OCI-LY7 (cell line): ENCODE data around the gene SPEN. TPM values are rescaled to one million over a fixed set of nuclear protein-coding genes. Genes with fewer than 3 reads are reported as not detected.

Experiments
- BruUV-seq: library from RNA; stranded (reverse); fragments of 400-500 nt; replicated peaks from 2 replicates; lab custom pipeline; 2021; lab: Mats Ljungman, UMichigan
- CTCF ChIA-PET: fragments of 300-600 bp; sonication (Branson Sonifier 250); formaldehyde crosslinking; loops from one replicate; lab custom pipeline; 2022; ENCODE audit warnings: antibody characterized with exemption; ENCODE audit not compliant: unreplicated experiment; lab: Charles Lee
- POLR2A ChIA-PET: fragments of 300-600 bp; sonication (Branson Sonifier 250); formaldehyde crosslinking; loops from one replicate; lab custom pipeline; 2022; ENCODE audit warnings: antibody characterized with exemption; lab: Charles Lee
- DNase-seq: peaks from one replicate; pipeline ENCODE4 v3.0.0-alpha.2; 2015; ENCODE audit warnings: low spot score
- H2AFZ ChIP-seq: fragments of 200-600 bp; sonication (generic), shearing (Covaris generic); 2 replicates; pipeline ENCODE4 v1.6.1; 2014; ENCODE audit warnings: mild to moderate bottlenecking, antibody characterized with exemption, low read length, moderate library complexity
- H3K27ac ChIP-seq: fragments of 200-600 bp; sonication (generic); 2 replicates; pipeline ENCODE4 v1.5.1; 2014; ENCODE audit warnings: mixed run types, low read depth, mild to moderate bottlenecking, moderate library complexity, low read length, inconsistent platforms; ENCODE audit not compliant: poor library complexity, severe bottlenecking
- H3K36me3 ChIP-seq: fragments of 200-600 bp; sonication (generic); 2 replicates; pipeline ENCODE4 v1.6.1; 2014; ENCODE audit warnings: mild to moderate bottlenecking, antibody characterized with exemption, low read length, moderate library complexity, mixed read lengths; ENCODE audit not compliant: insufficient read depth
- H3K4me1 ChIP-seq: fragments of 200-600 bp; sonication (generic); 2 replicates; pipeline ENCODE4 v1.5.1; 2014; ENCODE audit warnings: mild to moderate bottlenecking, low read length; ENCODE audit not compliant: insufficient read depth, poor library complexity, severe bottlenecking
- H3K4me2 ChIP-seq: fragments of 200-600 bp; sonication (generic); 2 replicates; pipeline ENCODE4 v1.6.1; 2014; ENCODE audit warnings: mild to moderate bottlenecking, low read length
- H3K4me3 ChIP-seq: fragments of 200-600 bp; sonication (generic); 2 replicates; pipeline ENCODE4 v1.5.1; 2014; ENCODE audit warnings: mild to moderate bottlenecking, low read depth, low read length; ENCODE audit not compliant: poor library complexity, severe bottlenecking
- H3K79me2 ChIP-seq: fragments of 200-600 bp; sonication (generic); 2 replicates; pipeline ENCODE4 v1.6.1; 2016; ENCODE audit warnings: low read depth, mild to moderate bottlenecking, low read length, moderate library complexity, mixed read lengths; ENCODE audit not compliant: insufficient read depth
- H3K9me2 ChIP-seq: fragments of 200-600 bp; sonication (generic); 2 replicates; pipeline ENCODE4 v1.6.1; 2016; ENCODE audit warnings: mild to moderate bottlenecking, low read length, mixed read lengths; ENCODE audit not compliant: insufficient read depth
- H3K9me3 ChIP-seq: fragments of 200-600 bp; sonication (generic); 2 replicates; pipeline ENCODE4 v1.6.1; 2014; ENCODE audit warnings: mild to moderate bottlenecking, mixed run types, low read length, mixed read lengths
- H4K20me1 ChIP-seq: fragments of 200-600 bp; sonication (generic); 2 replicates; pipeline ENCODE4 v1.6.1; 2014; ENCODE audit warnings: mild to moderate bottlenecking, antibody characterized with exemption, low read length, moderate library complexity, mixed read lengths; ENCODE audit not compliant: insufficient read depth
- EZH2phosphoT487 ChIP-seq: fragments of 200-600 bp; sonication (generic); IDR thresholded peaks from 2 replicates; pipeline ENCODE4 v1.6.1; 2018; ENCODE audit warnings: low read depth, borderline replicate concordance, mild to moderate bottlenecking, mixed run types, antibody characterized with exemption, low read length, moderate library complexity, mixed read lengths
- intact Hi-C: fragments of 100-400 bp; cut with micrococcal nuclease; formaldehyde crosslinking; loops from one replicate; pipeline ENCODE4 v1.10.0; 2022; ENCODE audit not compliant: unreplicated experiment
- total RNA-seq, 2 experiments: library from RNA; depleted of rRNA in 1 of 2; stranded (reverse); fragments of >200 nt in 1 of 2; shearing (Covaris generic) in 1 of 2; gene quantifications; 2 replicates each; pipeline ENCODE4 v1.2.3, GENCODE V29; 2014 to 2022
- TF ChIP-seq, protein P1 (sequence below): fragments of 200-600 bp; sonication (generic); conservative IDR thresholded peaks from 2 replicates; pipeline ENCODE4 v1.5.1; 2014; ENCODE audit warnings: mild to moderate bottlenecking, antibody characterized with exemption, low read length, moderate library complexity, mixed read lengths

The SPEN gene
- total RNA-seq, 2 experiments from 2014 or later, result 40.7 to 87.1 TPM

DNA sequence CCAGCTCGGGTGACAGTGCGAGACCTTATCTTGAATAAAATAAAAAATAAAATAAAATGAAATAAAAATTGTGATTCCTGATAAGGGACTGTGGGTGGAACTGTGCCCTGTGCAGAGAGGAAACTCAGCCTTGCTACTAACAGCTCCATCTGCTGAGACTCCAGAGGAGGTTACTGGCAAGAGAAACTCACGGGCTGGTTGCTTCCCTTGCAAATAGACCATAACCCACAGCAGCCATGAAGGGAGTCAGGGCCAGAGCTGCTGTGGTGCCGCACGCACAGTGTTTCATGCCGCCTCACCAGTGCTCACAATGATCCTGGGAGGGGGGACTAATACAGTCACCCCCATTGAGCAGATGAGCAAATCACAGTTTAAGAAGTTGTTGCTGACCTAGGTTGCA, 114.7 kb downstream of the SPEN start:
- Histone ChIP-seq H3K36me3 (peaks cover 47% of the 10 kb centered on the region), H2AFZ (no peak overlapping the region), H4K20me1 (peaks cover 22% of the 10 kb centered on the region), H3K4me3 (no peak overlapping the region), H3K4me1 (peaks cover 37% of the 10 kb centered on the region), H3K79me2 (peaks cover 27% of the 10 kb centered on the region; the same call in 1 of the 2 replicates), H3K9me2 (no peaks in the 10 kb centered on the region), H3K27ac (no peak overlapping the region), H3K4me2 (no peak overlapping the region), H3K9me3 (no peaks in the 10 kb centered on the region)
- no TSS peak for BruUV-seq
- POLR2A ChIA-PET, result no interaction called here
- intact Hi-C loops, result no loop called here
- TF ChIP-seq, protein P1, sequence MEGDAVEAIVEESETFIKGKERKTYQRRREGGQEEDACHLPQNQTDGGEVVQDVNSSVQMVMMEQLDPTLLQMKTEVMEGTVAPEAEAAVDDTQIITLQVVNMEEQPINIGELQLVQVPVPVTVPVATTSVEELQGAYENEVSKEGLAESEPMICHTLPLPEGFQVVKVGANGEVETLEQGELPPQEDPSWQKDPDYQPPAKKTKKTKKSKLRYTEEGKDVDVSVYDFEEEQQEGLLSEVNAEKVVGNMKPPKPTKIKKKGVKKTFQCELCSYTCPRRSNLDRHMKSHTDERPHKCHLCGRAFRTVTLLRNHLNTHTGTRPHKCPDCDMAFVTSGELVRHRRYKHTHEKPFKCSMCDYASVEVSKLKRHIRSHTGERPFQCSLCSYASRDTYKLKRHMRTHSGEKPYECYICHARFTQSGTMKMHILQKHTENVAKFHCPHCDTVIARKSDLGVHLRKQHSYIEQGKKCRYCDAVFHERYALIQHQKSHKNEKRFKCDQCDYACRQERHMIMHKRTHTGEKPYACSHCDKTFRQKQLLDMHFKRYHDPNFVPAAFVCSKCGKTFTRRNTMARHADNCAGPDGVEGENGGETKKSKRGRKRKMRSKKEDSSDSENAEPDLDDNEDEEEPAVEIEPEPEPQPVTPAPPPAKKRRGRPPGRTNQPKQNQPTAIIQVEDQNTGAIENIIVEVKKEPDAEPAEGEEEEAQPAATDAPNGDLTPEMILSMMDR, result no peak
- CTCF ChIA-PET, result no interaction called here
- no peak for DNase-seq

DNA sequence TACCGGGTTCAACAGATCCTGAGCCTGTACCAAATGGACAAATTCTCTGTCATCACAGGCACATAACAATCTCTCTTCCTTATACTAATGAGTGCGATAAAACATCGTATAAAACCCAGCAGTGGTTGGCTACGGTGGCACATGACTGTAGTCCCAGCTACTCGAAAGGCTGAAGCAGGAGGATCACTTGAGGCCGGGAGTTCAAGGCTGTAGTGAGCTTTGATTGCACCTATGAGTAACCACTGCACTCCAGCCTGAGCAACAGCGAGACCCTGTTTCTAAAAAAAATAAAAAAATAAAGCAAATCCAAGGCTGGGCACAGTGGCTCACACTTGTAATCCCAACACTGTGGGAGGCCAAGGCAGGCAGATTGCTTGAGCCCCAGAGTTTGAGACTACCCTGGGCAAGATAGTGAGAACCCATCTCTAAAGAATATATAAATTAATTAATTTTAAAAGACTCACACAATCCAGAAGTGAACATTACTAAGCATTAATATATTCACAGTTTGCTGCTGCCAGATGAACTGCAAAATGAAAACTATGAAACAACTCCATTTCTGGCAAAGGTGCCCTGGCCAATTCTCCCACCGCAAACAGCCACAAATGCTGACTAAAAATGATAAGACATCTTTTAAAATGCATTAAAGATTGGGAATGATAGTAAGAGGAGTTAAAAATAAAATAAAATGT, 115.3 kb downstream of the SPEN start:
- no peak overlapping the region for H3K27ac ChIP-seq
- H3K79me2 ChIP-seq, result peaks cover 27% of the 10 kb centered on the region; the same call in 1 of the 2 replicates
- CTCF ChIA-PET, result no interaction called here
- intact Hi-C loops, result no loop called here
- H3K4me1 ChIP-seq, result peaks cover 37% of the 10 kb centered on the region
- H3K36me3 ChIP-seq, result peaks cover 47% of the 10 kb centered on the region
- peaks cover 22% of the 10 kb centered on the region for H4K20me1 ChIP-seq
- H3K4me2 ChIP-seq, result no peak overlapping the region
- H2AFZ ChIP-seq, result no peak overlapping the region
- H3K9me2 ChIP-seq, result no peaks in the 10 kb centered on the region
- no peak overlapping the region for H3K4me3 ChIP-seq
- POLR2A ChIA-PET, result no interaction called here
- no peak for TF ChIP-seq EZH2phosphoT487
- TF ChIP-seq, protein P1, result no peak
- DNase-seq, result no peak
- no peaks in the 10 kb centered on the region for H3K9me3 ChIP-seq
- BruUV-seq, result no TSS peak

DNA sequence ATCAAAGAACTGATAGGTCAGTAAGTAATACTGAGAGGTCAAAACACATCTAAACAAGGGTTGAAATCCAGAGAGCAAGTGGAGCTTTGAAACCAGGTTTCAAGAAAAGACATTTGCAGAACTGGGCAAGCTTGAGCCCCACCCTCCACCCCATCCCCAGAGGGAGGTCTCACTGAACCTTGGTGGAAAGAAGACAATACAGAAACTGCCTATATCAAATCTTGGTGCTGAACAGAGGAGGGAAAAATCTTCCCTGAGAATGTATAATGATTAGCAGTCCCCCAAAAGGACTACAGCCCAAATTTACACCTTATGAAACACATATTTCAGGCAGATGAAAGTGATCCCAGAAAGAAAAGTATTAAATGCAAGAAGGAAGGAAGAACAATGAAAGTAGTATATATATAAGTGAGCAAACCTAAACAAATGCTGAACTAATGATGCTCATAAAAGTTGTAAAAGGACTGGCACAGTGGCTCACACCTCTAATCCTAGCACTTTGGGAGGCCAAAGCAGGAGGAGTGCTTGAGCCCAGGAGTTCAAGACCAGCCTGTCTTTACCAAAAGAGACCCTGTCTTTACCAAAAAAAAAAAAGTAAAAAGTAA, 116.0 kb downstream of the SPEN start:
- BruUV-seq, result no TSS peak

More for the DNA sequence above, 116.0 kb downstream of the SPEN start:
- Histone ChIP-seq H3K4me2 (peak overlapping the region; percentile 31), H3K4me1 (peaks cover 37% of the 10 kb centered on the region), H4K20me1 (peaks cover 22% of the 10 kb centered on the region), H3K9me3 (no peaks in the 10 kb centered on the region), H3K27ac (no peak overlapping the region), H3K9me2 (no peaks in the 10 kb centered on the region), H3K36me3 (peaks cover 51% of the 10 kb centered on the region), H2AFZ (no peak overlapping the region), H3K79me2 (peaks cover 27% of the 10 kb centered on the region; the same call in 1 of the 2 replicates), H3K4me3 (no peak overlapping the region)
- intact Hi-C loops, result no loop called here
- ChIA-PET POLR2A (no interaction called here), CTCF (no interaction called here)
- DNase-seq, result no peak
- no peak for TF ChIP-seq EZH2phosphoT487
- TF ChIP-seq, protein P1, result no peak
